H1 (cell line): ENCODE results near the gene EEF1AKMT3. TPM values are rescaled to one million over a fixed set of nuclear protein-coding genes. Genes with fewer than 3 reads are reported as not detected.

Experiments used
- ASH2L ChIP-seq: fragments of 200-600, 300-600 bp; sonication (generic); IDR thresholded peaks from one replicate; pipeline ENCODE4 v1.7.1; 2017; ENCODE audit warnings: low read length
- ATF2 ChIP-seq: IDR thresholded peaks from 2 replicates; pipeline ENCODE4 v1.6.1; 2012; ENCODE audit warnings: low read length, inconsistent platforms
- CEBPB ChIP-seq: IDR thresholded peaks from 2 replicates; pipeline ENCODE4 v1.6.1; 2012; ENCODE audit warnings: low read depth, low read length
- CREB1 ChIP-seq: IDR thresholded peaks from 2 replicates; pipeline ENCODE4 v1.6.1; 2012; ENCODE audit warnings: inconsistent platforms
- EGR1 ChIP-seq: IDR thresholded peaks from 2 replicates; pipeline ENCODE4 v1.6.1; 2011; ENCODE audit warnings: low read depth, low read length, borderline replicate concordance
- JUN ChIP-seq: IDR thresholded peaks from 2 replicates; pipeline ENCODE4 v1.6.1; 2011; ENCODE audit warnings: low read depth, mild to moderate bottlenecking, improper control_type of control experiment, low read length
- JUND ChIP-seq: IDR thresholded peaks from 2 replicates; pipeline ENCODE4 v1.6.1; 2011; ENCODE audit warnings: mild to moderate bottlenecking, improper control_type of control experiment, low read length
- KDM4A ChIP-seq: IDR thresholded peaks from one replicate; pipeline ENCODE4 v1.7.1; 2012; ENCODE audit warnings: low read depth, mild to moderate bottlenecking, moderate library complexity, low read length, inconsistent platforms; ENCODE audit not compliant: severe bottlenecking
- NANOG ChIP-seq: IDR thresholded peaks from 2 replicates; pipeline ENCODE4 v1.6.1; 2011; ENCODE audit warnings: low read length, low read depth, mild to moderate bottlenecking, inconsistent platforms; ENCODE audit not compliant: insufficient read depth, poor library complexity, severe bottlenecking
- NRF1 ChIP-seq: IDR thresholded peaks from 2 replicates; pipeline ENCODE4 v1.6.1; 2011; ENCODE audit warnings: mild to moderate bottlenecking, low read depth, low read length, improper control_type of control experiment
- PHF8 ChIP-seq: fragments of 200-600 bp; sonication (generic); conservative IDR thresholded peaks from 2 replicates; pipeline ENCODE4 v1.7.1; 2012; ENCODE audit warnings: low read depth, mild to moderate bottlenecking, inconsistent platforms, low read length, moderate library complexity
- POLR2AphosphoS5 ChIP-seq: IDR thresholded peaks from 2 replicates; pipeline ENCODE4 v1.6.1; 2011; ENCODE audit warnings: low read depth, low read length
- RBBP5 ChIP-seq: IDR thresholded peaks from 2 replicates; pipeline ENCODE4 v1.7.1; 2012; ENCODE audit warnings: low read depth, mild to moderate bottlenecking, inconsistent platforms, low read length, moderate library complexity, borderline replicate concordance
- RNF2 ChIP-seq: fragments of 200-900, 300-1000 bp; sonication (generic); IDR thresholded peaks from 2 replicates; pipeline ENCODE4 v1.7.1; 2016; ENCODE audit warnings: borderline replicate concordance, low read depth, mild to moderate bottlenecking, antibody characterized with exemption, low read length; ENCODE audit not compliant: poor library complexity, severe bottlenecking; ENCODE audit errors: missing control alignments
- RXRA ChIP-seq: IDR thresholded peaks from 2 replicates; pipeline ENCODE4 v1.6.1; 2011; ENCODE audit warnings: low read depth, mild to moderate bottlenecking, low read length, moderate library complexity; ENCODE audit not compliant: insufficient read depth
- SAP30 ChIP-seq: fragments of 300-600 bp; sonication (generic); IDR thresholded peaks from 2 replicates; pipeline ENCODE4 v1.7.1; 2012; ENCODE audit warnings: low read length, moderate library complexity, mild to moderate bottlenecking, inconsistent platforms; ENCODE audit not compliant: insufficient read depth, insufficient replicate concordance
- SIN3A ChIP-seq, 2 experiments: IDR thresholded peaks in 1 of 2; conservative IDR thresholded peaks in 1 of 2; 2 replicates each; pipeline ENCODE4 v1.6.1; 2011 to 2012; ENCODE audit warnings: low read length in 2 of 2, improper control_type of control experiment in 1 of 2, low read depth in 1 of 2, mild to moderate bottlenecking in 1 of 2
- SP1 ChIP-seq: IDR thresholded peaks from 2 replicates; pipeline ENCODE4 v1.6.1; 2011; ENCODE audit warnings: low read depth, low read length
- SP4 ChIP-seq: IDR thresholded peaks from 2 replicates; pipeline ENCODE4 v1.6.1; 2012; ENCODE audit warnings: low read length, inconsistent platforms
- SRF ChIP-seq: IDR thresholded peaks from 2 replicates; pipeline ENCODE4 v1.6.1; 2011; ENCODE audit warnings: mild to moderate bottlenecking, low read depth, low read length, moderate library complexity
- TAF1 ChIP-seq: IDR thresholded peaks from 2 replicates; pipeline ENCODE4 v1.6.1; 2011; ENCODE audit warnings: mild to moderate bottlenecking, low read depth, low read length
- TEAD4 ChIP-seq: IDR thresholded peaks from 2 replicates; pipeline ENCODE4 v1.6.1; 2012; ENCODE audit warnings: low read depth, low read length, inconsistent platforms, mixed read lengths
- ZNF274 ChIP-seq: IDR thresholded peaks from 2 replicates; pipeline ENCODE4 v1.7.0; 2012; ENCODE audit warnings: low read length, borderline replicate concordance; ENCODE audit errors: extremely low read depth
- polyA plus RNA-seq, 7 experiments: library from polyadenylated mRNA; depleted of rRNA in 3 of 7; stranded (reverse) in 5 of 7; unstranded in 2 of 7; fragments of >200 nt in 5 of 7; fragments of 200-250 nt in 2 of 7; gene quantifications; 1 replicate in 5 of 7; 2 replicates in 1 of 7; 4 replicates in 1 of 7; pipeline versions ENCODE4 v1.2.1 to v1.2.3, GENCODE V29; 2011 to 2013; ENCODE audit warnings: missing spikeins in 2 of 7, mixed read lengths in 2 of 7
- total RNA-seq: library from RNA; stranded (reverse); fragmentation: NEBNext Ultra II Directional; extraction: Animal tissue kit (Norgen Biotek cat#: 25700); gene quantifications from 2 replicates; pipeline ENCODE4 v1.2.1, GENCODE V29; 2021

Gene EEF1AKMT3
- total and polyA plus RNA-seq, 2 of the 8 experiments (the other 6 are each of a cell fraction or from before 2014, with no cell fraction given): 3.1 to 4.4 TPM

- TF ChIP-seq SIN3A (conservative IDR thresholded peaks at IDR 0.05 in 1 of 2, IDR thresholded peaks at IDR 0.05 in 1 of 2; ENCODE audit: low read depth in 1 of 2, low read length in 2 of 2) (peak in 1 of 2 experiments; percentile 82; a peak in 1 of 4 replicates), RBBP5 (peak; percentile 52; the same call in 1 of the 2 replicates), JUN (no peak), NRF1 (0 out of 2 replicates have a peak, but pooled peaks have one; percentile 8), ZNF274 (no peak), KDM4A (peak; percentile 62), EGR1 (peak; percentile 70), RNF2 (no peak), SAP30 (no peak), JUND (peak; percentile 62), CEBPB (0 out of 2 replicates have a peak, but pooled peaks have one; percentile 68), POLR2AphosphoS5 (peak; percentile 80), RXRA (no peak), SRF (no peak), ASH2L (peak; percentile 78), ATF2 (peak; percentile 98), TAF1 (peak; percentile 56), TEAD4 (peak; percentile 30; the same call in 1 of the 2 replicates), PHF8 (peak; percentile 86), NANOG (no peak), CREB1 (peak; percentile 13), SP4 (peak; percentile 65; the same call in 1 of the 2 replicates), SP1 (peak; percentile 67; the same call in 1 of the 2 replicates)
Measured at GRCh38 chr12:57744777-57745484, 27.5 kb upstream of the EEF1AKMT3 start, which contains the start of gene TSPAN31 (continued).
